GM18861 (cell line): Measurements from ENCODE around the gene TTC23.
"Not testable (repeated sequence)": the region's sequence is repeated elsewhere in the genome, so short reads cannot be mapped to it uniquely, and the experiment has no call there.

Experiments used
- ATAC-seq: cut with Tn5 transposase; IDR thresholded peaks from one replicate; pipeline ENCODE4 v1.9.1; 2021; ENCODE audit not compliant: unreplicated experiment

Gene TTC23

GRCh38 chr15:99250494-99250856 is 1.1 kb upstream of the TTC23 start:
- no peak for ATAC-seq

DNA sequence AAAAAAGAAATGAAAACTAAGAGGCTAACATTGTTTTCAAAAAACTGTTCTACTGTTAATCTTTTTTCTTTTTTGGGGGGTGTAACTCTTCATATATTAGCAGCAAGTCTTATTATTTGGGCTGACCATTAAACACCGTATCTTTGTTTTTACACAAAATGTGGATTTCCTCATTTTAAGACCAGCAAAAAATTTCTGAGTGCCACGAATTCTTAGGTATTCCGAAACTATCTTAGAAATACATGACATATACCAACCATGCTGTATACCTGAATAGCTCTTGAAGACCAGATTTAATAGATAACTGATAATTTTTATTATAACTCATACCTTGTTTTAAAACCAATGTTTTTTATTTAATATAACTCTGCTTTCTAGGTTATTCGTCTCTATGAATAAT is 620 bp upstream of the TTC23 start:
- ATAC-seq: no peak

GRCh38 chr15:99248000-99248715 is 1.2 kb downstream of the TTC23 start:
- ATAC-seq: no peak

GRCh38 chr15:99247062-99247461 is 2.3 kb downstream of the TTC23 start:
- no peak for ATAC-seq

DNA sequence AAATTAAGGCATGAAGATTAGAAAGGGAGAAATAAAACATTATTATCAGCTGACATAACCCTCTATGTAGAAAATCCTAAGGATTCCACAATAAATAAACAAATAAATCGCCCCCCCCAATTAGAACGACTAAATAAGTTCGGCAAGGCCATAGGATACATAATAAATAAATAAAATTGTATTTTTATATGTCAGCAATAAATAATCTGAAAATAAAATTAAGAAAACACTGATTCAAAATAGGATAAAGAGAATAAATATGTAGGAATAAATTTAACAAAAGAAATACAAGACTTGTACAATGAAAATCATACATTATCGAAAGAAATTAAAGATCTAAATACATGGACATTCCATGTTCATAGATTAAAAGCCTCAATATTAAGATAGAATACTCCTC is 5.1 kb downstream of the TTC23 start:
- ATAC-seq: no peak

DNA sequence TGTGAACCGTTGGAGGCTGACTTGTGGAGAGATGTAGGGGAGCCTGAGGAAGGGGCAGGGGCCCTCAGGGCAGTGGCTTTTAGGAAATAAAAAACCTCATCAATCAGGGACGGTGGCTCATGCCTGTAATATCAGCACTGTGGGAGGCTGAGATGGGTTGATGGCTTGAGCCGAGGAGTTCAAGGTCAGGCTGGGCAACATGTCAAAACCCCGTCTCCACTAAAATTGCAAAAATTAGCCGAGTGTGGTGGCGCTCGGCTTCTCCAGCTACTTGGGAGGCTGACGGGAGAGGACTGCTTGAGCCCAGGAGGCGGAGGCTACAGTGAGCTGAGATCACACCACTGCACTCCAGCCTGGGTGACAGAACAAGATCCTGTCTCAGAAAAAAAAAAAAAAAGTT is 7.6 kb downstream of the TTC23 start:
- ATAC-seq: no peak

- ATAC-seq: peak; percentile 91
Measured at GRCh38 chr15:99239545-99240198, 9.7 kb downstream of the TTC23 start.

- ATAC-seq: no peak
Measured at GRCh38 chr15:99238849-99239248, 10.5 kb downstream of the TTC23 start.

DNA sequence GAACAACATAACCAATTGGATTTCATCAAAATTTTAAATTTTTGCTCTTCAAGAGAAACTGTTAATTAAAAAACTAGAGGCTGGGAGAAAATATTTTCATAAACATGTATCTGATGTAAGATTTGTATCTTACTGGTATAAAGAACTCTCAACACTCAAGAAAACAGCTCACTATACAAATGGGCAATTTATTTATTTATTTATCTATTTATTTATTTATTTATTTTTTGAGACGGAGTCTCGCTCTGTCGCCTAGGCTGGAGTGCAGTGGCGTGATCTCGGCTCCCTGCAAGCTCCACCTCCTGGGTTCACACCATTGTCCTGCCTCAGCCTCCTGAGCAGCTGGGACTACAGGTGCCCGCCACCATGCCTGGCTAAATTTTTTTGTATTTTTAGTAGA is 15.2 kb downstream of the TTC23 start:
- ATAC-seq: not testable (repeated sequence)

DNA sequence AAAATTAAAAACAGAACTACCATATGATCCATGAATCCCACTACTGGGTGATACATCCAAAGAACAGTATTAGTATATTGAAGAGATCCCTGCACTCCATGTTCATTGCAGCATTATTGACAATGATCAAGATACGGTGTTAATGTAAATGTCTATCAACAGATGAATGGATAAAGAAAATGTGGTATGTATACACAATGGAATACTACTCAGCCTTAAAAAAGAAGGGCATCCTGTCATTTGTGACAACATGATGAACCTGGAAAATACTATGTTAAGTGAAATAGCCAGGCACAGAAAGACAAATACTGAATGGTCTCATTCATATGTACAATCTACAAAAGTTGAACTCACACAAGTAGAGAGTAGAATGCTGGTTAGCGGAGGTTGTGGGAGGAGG is 16.6 kb downstream of the TTC23 start:
- ATAC-seq: no peak

GRCh38 chr15:99230867-99231266 is 18.5 kb downstream of the TTC23 start:
- ATAC-seq: no peak

GRCh38 chr15:99228120-99228770 is 21.1 kb downstream of the TTC23 start:
- no peak for ATAC-seq

- no peak for ATAC-seq
Measured at GRCh38 chr15:99226802-99227201, 22.6 kb downstream of the TTC23 start.

DNA sequence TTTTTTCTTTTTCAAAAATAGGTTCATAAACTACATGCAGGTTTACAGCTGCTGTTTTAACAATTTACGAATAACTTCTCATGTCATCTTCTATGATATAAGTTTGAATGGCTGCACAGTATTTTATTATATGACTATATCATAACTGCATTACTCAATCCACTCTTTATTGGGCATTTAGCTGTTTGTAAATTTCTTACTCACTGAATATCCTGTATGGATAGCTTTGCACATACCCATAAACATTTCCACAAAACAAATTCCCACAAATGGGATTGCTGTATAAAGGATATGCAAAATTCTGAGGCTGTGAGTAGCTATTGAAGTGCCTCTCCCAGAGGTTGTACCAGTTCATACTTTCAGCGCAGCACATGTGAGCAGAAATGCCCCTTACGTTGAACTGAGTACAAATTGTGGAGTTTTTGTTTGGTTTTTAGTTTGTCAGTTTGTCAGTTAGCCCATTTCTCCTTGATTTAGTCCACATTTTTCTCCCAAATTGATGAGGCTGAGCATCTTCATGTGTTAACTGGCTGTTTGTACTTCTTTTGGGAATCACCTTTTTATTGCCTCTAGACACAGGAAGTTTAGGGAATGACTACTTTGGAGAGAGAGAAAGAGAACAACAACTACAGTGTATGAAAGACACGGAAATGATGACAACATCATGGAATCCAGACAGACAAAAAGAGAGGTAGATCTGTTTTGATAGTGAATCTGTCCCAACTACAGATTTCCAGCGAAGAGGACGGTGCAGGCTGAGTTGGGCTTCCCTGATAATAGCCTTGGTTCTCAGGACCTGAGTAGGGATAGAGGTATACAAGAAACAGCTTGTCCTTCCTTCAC is 24.8 kb downstream of the TTC23 start:
- ATAC-seq: no peak

- ATAC-seq: peak; percentile 68
Measured at GRCh38 chr15:99213187-99213811, 36.1 kb downstream of the TTC23 start.

- ATAC-seq: no peak
Measured at GRCh38 chr15:99212406-99212805, 37.0 kb downstream of the TTC23 start.

GRCh38 chr15:99211926-99212325 is 37.5 kb downstream of the TTC23 start:
- no peak for ATAC-seq

DNA sequence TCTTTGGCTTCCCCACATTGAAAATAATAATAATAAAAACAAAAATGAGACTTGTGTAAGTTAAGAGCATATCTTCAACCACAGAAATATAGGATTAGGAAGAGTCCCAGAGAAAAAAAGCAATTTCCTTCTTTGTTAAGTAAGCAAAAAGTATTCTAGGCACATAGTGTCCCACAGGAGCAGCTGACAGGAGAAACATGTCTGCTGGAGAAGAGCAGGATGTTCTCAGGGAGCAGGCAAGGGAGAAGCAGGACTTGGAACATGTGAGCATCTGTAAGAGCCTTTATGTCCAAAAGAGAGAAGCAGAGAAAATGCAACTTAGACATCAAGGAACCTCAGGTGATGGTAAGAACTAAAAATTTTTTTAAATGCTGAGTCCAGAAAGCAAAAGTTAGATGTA is 39.0 kb downstream of the TTC23 start:
- no peak for ATAC-seq

DNA sequence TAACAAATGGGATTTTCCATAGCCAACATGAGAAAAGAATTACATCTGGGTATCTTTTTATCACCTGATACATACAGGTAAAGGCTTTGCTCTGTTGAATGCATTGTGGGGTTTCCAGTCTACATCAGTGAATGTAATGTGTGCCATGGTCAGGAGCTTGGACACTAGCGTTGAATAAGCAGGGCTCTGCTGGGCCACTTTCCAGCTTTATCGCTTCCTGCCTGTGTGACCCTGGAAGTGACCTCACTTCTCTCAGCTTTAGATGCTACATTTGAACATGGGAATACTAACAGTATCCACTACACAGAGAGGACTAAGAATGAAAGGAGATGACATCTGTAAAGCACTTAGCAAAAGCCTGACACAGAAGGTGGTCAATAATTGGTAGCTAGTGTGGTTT is 40.1 kb downstream of the TTC23 start:
- no peak for ATAC-seq

DNA sequence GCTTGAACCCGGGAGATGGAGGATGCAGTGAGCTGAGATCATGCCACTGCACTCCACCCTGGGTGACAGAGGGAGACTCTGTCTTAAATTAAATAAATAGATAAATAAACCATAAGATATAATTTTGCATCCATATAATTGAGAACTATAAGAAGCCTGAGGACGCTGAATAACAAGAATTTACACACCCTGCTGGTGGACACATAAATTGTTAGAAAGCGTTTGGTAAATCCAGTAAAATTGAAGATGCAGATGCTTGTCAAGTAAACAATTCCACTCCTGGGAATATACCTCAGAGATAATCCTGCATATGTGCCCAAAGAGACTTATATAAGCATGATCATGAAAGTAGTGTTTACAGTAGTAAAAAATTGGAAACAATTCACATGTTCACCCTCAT is 41.7 kb downstream of the TTC23 start:
- no peak for ATAC-seq

DNA sequence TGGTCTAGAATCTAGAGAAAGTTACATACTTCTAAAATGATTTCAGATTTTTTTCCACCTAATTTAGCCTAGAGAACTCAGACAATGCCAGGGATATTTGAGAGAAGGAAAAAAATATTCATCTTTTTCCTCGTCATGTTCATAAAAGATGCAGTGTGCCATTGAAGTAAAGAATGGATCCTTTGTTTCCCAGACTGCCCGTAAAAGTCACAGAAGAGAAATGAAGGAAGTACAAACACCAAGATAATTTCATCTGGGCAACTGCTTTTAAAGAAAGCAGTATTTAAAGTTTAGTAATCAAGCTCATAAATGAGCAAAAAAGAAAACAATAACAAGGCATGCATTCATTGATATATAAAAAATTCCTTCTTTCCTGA is 47.2 kb downstream of the TTC23 start:
- no peak for ATAC-seq
